SH-SY5Y (cell line): ENCODE measurements around the gene CYP2A6.

ENCODE experiments used
- GATA2 ChIP-seq: IDR thresholded peaks from 2 replicates; pipeline ENCODE4 v1.6.1; 2011; ENCODE audit warnings: mild to moderate bottlenecking, low read depth, low read length
- GATA3 ChIP-seq: IDR thresholded peaks from 2 replicates; pipeline ENCODE4 v1.6.1; 2011; ENCODE audit warnings: low read depth, mild to moderate bottlenecking, low read length, moderate library complexity

DNA sequence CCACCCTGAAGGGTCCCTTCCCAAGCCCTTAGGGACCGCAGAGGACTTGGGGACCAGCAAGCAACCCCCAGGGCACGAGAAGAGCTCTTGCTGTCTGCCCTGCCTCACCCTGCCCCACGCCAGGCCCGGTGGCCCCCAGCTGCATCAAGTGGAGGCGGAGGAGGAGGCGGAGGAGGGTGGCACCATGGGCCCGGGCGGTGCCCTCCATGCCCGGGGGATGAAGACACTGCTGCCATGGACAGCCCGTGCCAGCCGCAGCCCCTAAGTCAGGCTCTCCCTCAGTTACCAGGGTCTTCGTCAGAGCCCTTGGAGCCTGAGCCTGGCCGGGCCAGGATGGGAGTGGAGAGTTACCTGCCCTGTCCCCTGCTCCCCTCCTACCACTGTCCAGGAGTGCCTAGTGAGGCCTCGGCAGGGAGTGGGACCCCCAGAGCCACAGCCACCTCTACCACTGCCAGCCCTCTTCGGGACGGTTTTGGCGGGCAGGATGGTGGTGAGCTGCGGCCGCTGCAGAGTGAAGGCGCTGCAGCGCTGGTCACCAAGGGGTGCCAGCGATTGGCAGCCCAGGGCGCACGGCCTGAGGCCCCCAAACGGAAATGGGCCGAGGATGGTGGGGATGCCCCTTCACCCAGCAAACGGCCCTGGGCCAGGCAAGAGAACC is 49.8 kb downstream of the CYP2A6 start:
- no peak for TF ChIP-seq GATA3
- no peak for TF ChIP-seq GATA2
